ENCODE data around the gene C1QTNF8.

The C1QTNF8 gene

DNA sequence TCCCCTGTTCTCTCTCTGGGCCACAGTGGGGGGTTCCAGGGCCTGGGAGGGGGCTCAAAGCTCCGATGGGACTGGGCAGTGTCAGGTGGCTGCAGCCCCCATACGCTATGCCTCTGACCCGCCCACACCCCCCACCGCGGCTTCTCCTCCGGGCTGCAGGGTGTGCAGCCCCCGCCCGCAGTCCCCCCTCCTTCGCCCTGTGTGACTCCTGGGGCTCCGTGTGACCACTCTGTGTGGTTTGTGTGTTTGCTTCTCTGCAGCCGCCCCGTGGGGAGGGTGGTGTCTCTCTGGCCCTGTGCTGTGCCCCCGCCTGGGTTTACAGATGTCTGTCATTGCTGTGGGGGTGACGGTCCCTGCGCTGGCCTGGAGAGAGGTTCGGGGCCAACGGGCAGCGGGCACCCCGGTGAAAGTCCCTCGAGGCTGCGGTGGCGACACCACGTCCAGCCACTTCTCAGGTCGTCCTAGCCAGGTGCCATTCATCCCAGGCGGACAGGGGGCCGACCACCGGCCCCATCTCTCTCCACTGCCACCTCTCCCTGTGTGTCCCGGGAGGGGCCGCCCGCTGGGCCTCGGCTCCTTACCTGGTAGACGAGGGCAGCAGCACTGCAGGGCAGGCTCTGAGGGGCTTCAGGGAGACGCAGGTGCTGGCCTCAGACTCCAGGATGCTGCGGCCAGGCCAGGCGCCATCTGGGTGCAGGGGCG lies 18.0 kb downstream of the C1QTNF8 start:
- DNase-seq (ENCODE audit: low read depth): no peak
- TF ChIP-seq, protein P1, sequence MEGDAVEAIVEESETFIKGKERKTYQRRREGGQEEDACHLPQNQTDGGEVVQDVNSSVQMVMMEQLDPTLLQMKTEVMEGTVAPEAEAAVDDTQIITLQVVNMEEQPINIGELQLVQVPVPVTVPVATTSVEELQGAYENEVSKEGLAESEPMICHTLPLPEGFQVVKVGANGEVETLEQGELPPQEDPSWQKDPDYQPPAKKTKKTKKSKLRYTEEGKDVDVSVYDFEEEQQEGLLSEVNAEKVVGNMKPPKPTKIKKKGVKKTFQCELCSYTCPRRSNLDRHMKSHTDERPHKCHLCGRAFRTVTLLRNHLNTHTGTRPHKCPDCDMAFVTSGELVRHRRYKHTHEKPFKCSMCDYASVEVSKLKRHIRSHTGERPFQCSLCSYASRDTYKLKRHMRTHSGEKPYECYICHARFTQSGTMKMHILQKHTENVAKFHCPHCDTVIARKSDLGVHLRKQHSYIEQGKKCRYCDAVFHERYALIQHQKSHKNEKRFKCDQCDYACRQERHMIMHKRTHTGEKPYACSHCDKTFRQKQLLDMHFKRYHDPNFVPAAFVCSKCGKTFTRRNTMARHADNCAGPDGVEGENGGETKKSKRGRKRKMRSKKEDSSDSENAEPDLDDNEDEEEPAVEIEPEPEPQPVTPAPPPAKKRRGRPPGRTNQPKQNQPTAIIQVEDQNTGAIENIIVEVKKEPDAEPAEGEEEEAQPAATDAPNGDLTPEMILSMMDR (IDR thresholded peaks at IDR 0.05; ENCODE audit: low read depth, low read length, missing control alignments): no peak
- H3K4me3 ChIP-seq (ENCODE audit: low read depth, low read length): no peak overlapping the region

- H3K4me3 ChIP-seq (ENCODE audit: low read depth, low read length): no peak overlapping the region
- TF ChIP-seq, protein P1 (IDR thresholded peaks at IDR 0.05; ENCODE audit: low read depth, low read length, missing control alignments): no peak
- DNase-seq (ENCODE audit: low read depth): no peak
Measured at GRCh38 chr16:1076801-1077576, 19.1 kb downstream of the C1QTNF8 start.

DNA sequence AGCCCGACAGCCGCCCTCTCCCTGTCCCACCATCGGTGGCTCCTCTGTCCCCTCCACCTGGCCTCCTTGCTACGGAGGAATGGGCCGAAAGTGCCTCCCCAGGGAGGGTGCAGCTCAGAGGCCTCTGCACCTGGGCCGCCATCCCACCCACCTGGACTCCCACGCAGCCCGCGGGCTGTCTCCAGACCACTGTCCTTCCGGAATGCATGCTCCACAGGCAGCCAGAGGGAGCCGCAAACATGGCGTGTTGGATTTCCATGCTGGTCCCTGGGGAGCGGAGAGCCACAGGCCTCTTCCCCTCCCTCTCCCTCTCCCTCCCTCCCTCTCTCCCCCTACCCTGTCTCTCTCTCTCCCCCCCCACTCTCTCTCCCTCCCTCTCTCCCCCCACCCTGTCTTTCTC lies 20.5 kb downstream of the C1QTNF8 start:
- TF ChIP-seq, protein P1 (IDR thresholded peaks at IDR 0.05; ENCODE audit: low read depth, low read length, missing control alignments): no peak
- H3K4me3 ChIP-seq (ENCODE audit: low read depth, low read length): no peak overlapping the region
- DNase-seq (ENCODE audit: low read depth): no peak

- TF ChIP-seq, protein P1 (IDR thresholded peaks at IDR 0.05; ENCODE audit: low read depth, low read length, missing control alignments): no peak
- no peak overlapping the region for H3K4me3 ChIP-seq (ENCODE audit: low read depth, low read length)
- no peak for DNase-seq (ENCODE audit: low read depth)
Measured at GRCh38 chr16:1074379-1074649, 21.7 kb downstream of the C1QTNF8 start.

- TF ChIP-seq, protein P1 (IDR thresholded peaks at IDR 0.05; ENCODE audit: low read depth, low read length, missing control alignments): no peak
- H3K4me3 ChIP-seq (ENCODE audit: low read depth, low read length): no peak overlapping the region
- no peak for DNase-seq (ENCODE audit: low read depth)
Measured at GRCh38 chr16:1073566-1074378, 22.3 kb downstream of the C1QTNF8 start.

- H3K4me3 ChIP-seq (ENCODE audit: low read depth, low read length): no peak overlapping the region
- TF ChIP-seq, protein P1 (IDR thresholded peaks at IDR 0.05; ENCODE audit: low read depth, low read length, missing control alignments): no peak
- no peak for DNase-seq (ENCODE audit: low read depth)
Measured at GRCh38 chr16:1073262-1073558, 22.8 kb downstream of the C1QTNF8 start.

All from GM12864 (cell line).